ENCODE data around the gene PRTFDC1.

PRTFDC1 gene

DNA sequence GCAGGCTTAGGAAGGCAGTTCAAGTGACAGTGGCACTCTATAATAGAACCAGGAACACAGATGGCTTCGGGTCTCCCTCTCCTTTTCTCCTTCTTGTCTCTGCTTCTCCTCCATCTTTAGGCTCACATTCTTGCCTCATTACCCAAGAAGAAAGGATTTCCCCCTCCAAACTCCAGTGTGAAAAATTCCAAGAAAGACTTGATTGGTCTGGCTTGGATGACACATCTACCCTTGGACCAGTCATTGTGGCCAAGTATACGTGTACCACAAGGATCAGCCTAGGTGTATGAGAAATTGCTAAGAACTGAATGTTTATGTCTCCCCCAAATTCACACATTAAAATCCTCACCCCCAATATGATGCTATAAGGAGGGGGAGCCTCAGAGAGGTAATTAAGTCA, 53.9 kb downstream of the PRTFDC1 start:
- H4K20me1 ChIP-seq (ENCODE audit: control insufficient read depth, insufficient read depth, low read depth, low read length) = no peaks in the 10 kb centered on the region
- H3K27ac ChIP-seq (ENCODE audit: low read depth, low read length) = no peak overlapping the region
- no peak for TF ChIP-seq CTCF (IDR thresholded peaks at IDR 0.05; ENCODE audit: low read depth, low read length, poor library complexity, severe bottlenecking)
- TF ChIP-seq EZH2phosphoT487 (IDR thresholded peaks at IDR 0.05; ENCODE audit: borderline replicate concordance, low read length) = no peak
- H3K4me3 ChIP-seq (ENCODE audit: low read length) = no peak overlapping the region
- H3K27me3 ChIP-seq (ENCODE audit: control insufficient read depth, low read length) = no peaks in the 10 kb centered on the region
- H3F3A ChIP-seq (ENCODE audit: control insufficient read depth, insufficient read depth) = no peaks in the 10 kb centered on the region
- peaks cover 14% of the 10 kb centered on the region for H3K4me1 ChIP-seq (ENCODE audit: control insufficient read depth, low read length)
- no peaks in the 10 kb centered on the region for H3K79me2 ChIP-seq (ENCODE audit: control insufficient read depth, low read length)
- no peaks in the 10 kb centered on the region for H3K9me3 ChIP-seq (ENCODE audit: control insufficient read depth, insufficient read depth, low read length)
- no peaks in the 10 kb centered on the region for H3K36me3 ChIP-seq (ENCODE audit: control insufficient read depth, low read length)
- H3K9me2 ChIP-seq (replicated peaks; ENCODE audit: control insufficient read depth, low read length) = no peaks in the 10 kb centered on the region
- H3K4me2 ChIP-seq (ENCODE audit: low read length) = no peak overlapping the region

GRCh38 chr10:24897326-24897926, 55.0 kb downstream of the PRTFDC1 start:
- H3F3A ChIP-seq (ENCODE audit: control insufficient read depth, insufficient read depth) = no peaks in the 10 kb centered on the region
- H3K27ac ChIP-seq (ENCODE audit: low read depth, low read length) = no peak overlapping the region
- H4K20me1 ChIP-seq (ENCODE audit: control insufficient read depth, insufficient read depth, low read depth, low read length) = no peaks in the 10 kb centered on the region

DNA sequence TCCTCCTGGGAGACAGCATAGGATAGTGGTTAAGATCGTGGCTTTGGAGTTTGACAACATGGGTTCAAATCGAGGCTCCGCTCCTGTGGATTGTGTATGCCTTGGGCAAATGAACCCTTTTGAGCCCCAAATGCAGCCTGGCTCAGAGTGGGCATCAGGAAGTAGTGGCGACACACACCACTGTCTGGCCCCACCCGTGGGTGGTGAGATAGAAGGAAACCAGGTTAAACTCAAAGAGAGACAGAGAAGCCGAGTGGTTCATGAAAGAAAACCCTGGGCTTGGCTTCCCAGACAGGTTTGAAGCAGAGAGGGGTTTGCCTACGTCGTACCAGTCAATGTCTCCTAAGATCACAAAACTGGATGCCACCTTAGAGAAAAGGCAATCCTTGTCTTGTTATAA, 57.7 kb downstream of the PRTFDC1 start:
- no peak overlapping the region for H3K4me2 ChIP-seq (ENCODE audit: low read length)
- TF ChIP-seq EZH2phosphoT487 (IDR thresholded peaks at IDR 0.05; ENCODE audit: borderline replicate concordance, low read length) (no peak), CTCF (IDR thresholded peaks at IDR 0.05; ENCODE audit: low read depth, low read length, poor library complexity, severe bottlenecking) (no peak)
- H3K27ac ChIP-seq (ENCODE audit: low read depth, low read length) = no peak overlapping the region
- H3K9me3 ChIP-seq (ENCODE audit: control insufficient read depth, insufficient read depth, low read length) = no peaks in the 10 kb centered on the region
- no peaks in the 10 kb centered on the region for H3K9me2 ChIP-seq (replicated peaks; ENCODE audit: control insufficient read depth, low read length)
- H3K4me1 ChIP-seq (ENCODE audit: control insufficient read depth, low read length) = no peaks in the 10 kb centered on the region
- no peaks in the 10 kb centered on the region for H3K27me3 ChIP-seq (ENCODE audit: control insufficient read depth, low read length)
- no peaks in the 10 kb centered on the region for H4K20me1 ChIP-seq (ENCODE audit: control insufficient read depth, insufficient read depth, low read depth, low read length)
- no peak overlapping the region for H3K4me3 ChIP-seq (ENCODE audit: low read length)
- no peaks in the 10 kb centered on the region for H3K79me2 ChIP-seq (ENCODE audit: control insufficient read depth, low read length)
- H3F3A ChIP-seq (ENCODE audit: control insufficient read depth, insufficient read depth) = no peaks in the 10 kb centered on the region
- H3K36me3 ChIP-seq (ENCODE audit: control insufficient read depth, low read length) = no peaks in the 10 kb centered on the region

More at GRCh38 chr10:24897326-24897926, 55.0 kb downstream of the PRTFDC1 start:
- Histone ChIP-seq H3K36me3 (ENCODE audit: control insufficient read depth, low read length) (no peaks in the 10 kb centered on the region), H3K4me1 (ENCODE audit: control insufficient read depth, low read length) (peaks cover 14% of the 10 kb centered on the region), H3K9me2 (replicated peaks; ENCODE audit: control insufficient read depth, low read length) (no peaks in the 10 kb centered on the region), H3K4me3 (ENCODE audit: low read length) (no peak overlapping the region), H3K9me3 (ENCODE audit: control insufficient read depth, insufficient read depth, low read length) (no peaks in the 10 kb centered on the region), H3K27me3 (ENCODE audit: control insufficient read depth, low read length) (no peaks in the 10 kb centered on the region), H3K79me2 (ENCODE audit: control insufficient read depth, low read length) (no peaks in the 10 kb centered on the region), H3K4me2 (ENCODE audit: low read length) (no peak overlapping the region)
- TF ChIP-seq EZH2phosphoT487 (IDR thresholded peaks at IDR 0.05; ENCODE audit: borderline replicate concordance, low read length) = no peak
- TF ChIP-seq CTCF (IDR thresholded peaks at IDR 0.05; ENCODE audit: low read depth, low read length, poor library complexity, severe bottlenecking) = no peak

All from DOHH2 (cell line).